PC-3 (cell line): ENCODE results near the gene OR1A2.

Experiments used
- EZH2 ChIP-seq: fragments of 300-600 bp; sonication (generic); IDR thresholded peaks from one replicate; pipeline ENCODE4 v1.6.1; 2017; ENCODE audit warnings: antibody characterized with exemption, mild to moderate bottlenecking, low read length; ENCODE audit not compliant: unreplicated experiment
- EZH2phosphoT487 ChIP-seq: fragments of 300-600 bp; sonication (generic); IDR thresholded peaks from 2 replicates; pipeline ENCODE4 v1.6.1; 2018; ENCODE audit warnings: mild to moderate bottlenecking, antibody characterized with exemption, low read length, borderline replicate concordance
- TF ChIP-seq, protein P1 (sequence below): fragments of 300-600 bp; sonication (generic); conservative IDR thresholded peaks from 2 replicates; pipeline ENCODE4 v1.5.1; 2017; ENCODE audit warnings: antibody characterized with exemption, low read depth, mild to moderate bottlenecking, low read length

DNA sequence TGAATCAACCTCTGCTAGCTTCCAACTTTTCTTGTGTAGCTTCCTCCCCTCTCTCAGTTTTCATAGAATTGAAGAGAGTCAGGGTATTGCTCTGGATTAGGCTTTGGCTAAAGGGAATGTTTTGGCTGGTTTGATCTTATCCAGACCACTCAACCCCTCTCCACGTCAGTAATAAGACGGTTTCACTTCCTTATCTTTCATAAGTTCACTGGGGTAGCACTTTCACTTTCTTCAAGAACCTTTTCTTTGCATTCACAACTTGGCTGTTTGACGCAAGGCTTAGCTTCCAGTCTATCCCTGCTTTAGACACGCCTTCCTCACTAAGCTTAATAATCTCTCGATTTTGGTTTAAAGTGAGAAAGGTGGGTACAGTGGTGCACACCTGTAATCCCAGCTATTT, 29.7 kb upstream of the OR1A2 start:
- TF ChIP-seq, protein P1, sequence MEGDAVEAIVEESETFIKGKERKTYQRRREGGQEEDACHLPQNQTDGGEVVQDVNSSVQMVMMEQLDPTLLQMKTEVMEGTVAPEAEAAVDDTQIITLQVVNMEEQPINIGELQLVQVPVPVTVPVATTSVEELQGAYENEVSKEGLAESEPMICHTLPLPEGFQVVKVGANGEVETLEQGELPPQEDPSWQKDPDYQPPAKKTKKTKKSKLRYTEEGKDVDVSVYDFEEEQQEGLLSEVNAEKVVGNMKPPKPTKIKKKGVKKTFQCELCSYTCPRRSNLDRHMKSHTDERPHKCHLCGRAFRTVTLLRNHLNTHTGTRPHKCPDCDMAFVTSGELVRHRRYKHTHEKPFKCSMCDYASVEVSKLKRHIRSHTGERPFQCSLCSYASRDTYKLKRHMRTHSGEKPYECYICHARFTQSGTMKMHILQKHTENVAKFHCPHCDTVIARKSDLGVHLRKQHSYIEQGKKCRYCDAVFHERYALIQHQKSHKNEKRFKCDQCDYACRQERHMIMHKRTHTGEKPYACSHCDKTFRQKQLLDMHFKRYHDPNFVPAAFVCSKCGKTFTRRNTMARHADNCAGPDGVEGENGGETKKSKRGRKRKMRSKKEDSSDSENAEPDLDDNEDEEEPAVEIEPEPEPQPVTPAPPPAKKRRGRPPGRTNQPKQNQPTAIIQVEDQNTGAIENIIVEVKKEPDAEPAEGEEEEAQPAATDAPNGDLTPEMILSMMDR: no peak
- no peak for TF ChIP-seq EZH2
- TF ChIP-seq EZH2phosphoT487: no peak
